Left lung (tissue), 10 donors: ENCODE results near the gene SEL1L. TPM values are rescaled to one million over a fixed set of nuclear protein-coding genes. Genes with fewer than 3 reads are reported as not detected.
A peak's percentile ranks its signal among the peaks of the same experiment; 100 is the strongest.

Experiments used
- ATAC-seq: fragments of 200-7000 bp; cut with Tn5 transposase; one replicate; pipeline ENCODE4 v1.9.1; 2020; ENCODE audit warnings: moderate library complexity
- DNase-seq, 4 donors: peaks; one replicate each; pipeline ENCODE4 v3.0.0-alpha.2; 2013 to 2020
- H3K27ac ChIP-seq, 2 donors: fragments of 200-600 bp; sonication (generic) in 1 of 2; one replicate each; pipeline versions ENCODE4 v1.5.0 to v1.8.0; 2020 to 2021
- H3K27me3 ChIP-seq, 2 donors: fragments of 200-600 bp; sonication (generic) in 1 of 2; one replicate each; pipeline versions ENCODE4 v1.5.0 to v1.8.0; 2020 to 2021
- H3K36me3 ChIP-seq, 2 donors: fragments of 200-600 bp; sonication (generic) in 1 of 2; one replicate each; pipeline versions ENCODE4 v1.5.0 to v1.8.0; 2020 to 2021
- H3K4me1 ChIP-seq, 2 donors: fragments of 200-600 bp; one replicate each; pipeline ENCODE4 v1.8.0; 2021
- H3K4me3 ChIP-seq, 2 donors: fragments of 200-600 bp; sonication (generic) in 1 of 2; one replicate each; pipeline versions ENCODE4 v1.5.0 to v1.8.0; 2020 to 2021; ENCODE audit warnings: mild to moderate bottlenecking in 1 of 2
- H3K9me3 ChIP-seq, 2 donors: fragments of 200-600 bp; sonication (generic) in 1 of 2; one replicate each; pipeline versions ENCODE4 v1.5.0 to v1.8.0; 2020 to 2021
- intact Hi-C, 2 donors: fragments of 100-400 bp; cut with DNase I; formaldehyde crosslinking; loops; one replicate each; pipeline versions ENCODE4 v1.11.2 to v1.14.2; 2022
- polyA plus RNA-seq, 6 donors: library from polyadenylated mRNA; unstranded; fragments of 120-200 nt; gene quantifications; one replicate each; pipeline ENCODE4 v1.2.1, GENCODE V29; 2013; ENCODE audit not compliant: insufficient read length in 6 of 6
- total RNA-seq, 2 donors: library from RNA; stranded (reverse); fragmentation: NEBNext Ultra II Directional; extraction: Animal tissue kit (Norgen Biotek cat#: 25700); gene quantifications; one replicate each; pipeline ENCODE4 v1.2.1, GENCODE V29; 2021
- TF ChIP-seq, protein P1 (sequence below), 2 donors: fragments of 200-600 bp; sonication (generic) in 1 of 2; IDR thresholded peaks; one replicate each; pipeline versions ENCODE4 v1.5.0 to v1.8.0; 2021; ENCODE audit warnings: antibody characterized with exemption in 2 of 2
- donor health status: DM: no; HTN: yes; CAD: no.
- donor health status: DM: no; HTN: no; CAD: no.

Gene SEL1L
- total and polyA plus RNA-seq, 8 donors = 57.7 to 112 (median 63.4) TPM

DNA sequence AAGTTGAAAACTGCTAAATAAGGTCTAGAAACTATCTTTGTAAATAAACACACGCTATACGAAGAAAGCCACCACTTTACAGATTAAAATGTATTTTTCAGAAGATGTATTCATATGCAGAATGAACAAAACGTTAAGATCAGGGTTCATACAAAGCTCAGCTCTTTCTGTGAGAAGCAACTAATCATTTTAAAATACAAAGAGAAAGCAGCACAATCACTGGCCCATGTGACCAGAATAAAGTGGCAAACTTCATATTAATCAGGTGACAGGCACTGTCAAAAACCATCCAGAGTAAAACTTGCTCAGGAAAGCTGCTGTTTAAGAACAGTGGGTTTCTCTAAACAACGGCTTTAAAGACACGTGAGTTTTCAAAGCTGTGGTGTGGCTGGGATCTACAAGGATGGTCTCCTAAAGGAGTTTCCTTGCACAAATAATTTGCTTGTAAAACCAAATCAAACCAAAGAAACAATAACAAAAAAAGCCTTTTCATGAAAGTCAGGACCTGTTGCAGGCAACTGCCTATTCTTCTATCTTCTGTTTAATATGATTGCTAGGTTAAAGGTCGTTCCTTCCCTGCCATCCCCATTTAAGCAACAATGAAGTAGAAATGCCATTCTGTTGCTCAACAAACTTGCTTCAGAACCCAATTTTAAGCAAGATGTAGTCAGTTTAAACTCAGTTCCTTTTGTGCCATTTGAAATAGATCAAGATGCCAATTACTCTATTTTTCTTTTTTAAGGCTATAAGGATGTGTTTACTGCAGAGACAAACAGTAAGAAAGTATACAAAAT lies 22.3 kb downstream of the SEL1L start:
- ATAC-seq = no peak
- TF ChIP-seq, protein P1, sequence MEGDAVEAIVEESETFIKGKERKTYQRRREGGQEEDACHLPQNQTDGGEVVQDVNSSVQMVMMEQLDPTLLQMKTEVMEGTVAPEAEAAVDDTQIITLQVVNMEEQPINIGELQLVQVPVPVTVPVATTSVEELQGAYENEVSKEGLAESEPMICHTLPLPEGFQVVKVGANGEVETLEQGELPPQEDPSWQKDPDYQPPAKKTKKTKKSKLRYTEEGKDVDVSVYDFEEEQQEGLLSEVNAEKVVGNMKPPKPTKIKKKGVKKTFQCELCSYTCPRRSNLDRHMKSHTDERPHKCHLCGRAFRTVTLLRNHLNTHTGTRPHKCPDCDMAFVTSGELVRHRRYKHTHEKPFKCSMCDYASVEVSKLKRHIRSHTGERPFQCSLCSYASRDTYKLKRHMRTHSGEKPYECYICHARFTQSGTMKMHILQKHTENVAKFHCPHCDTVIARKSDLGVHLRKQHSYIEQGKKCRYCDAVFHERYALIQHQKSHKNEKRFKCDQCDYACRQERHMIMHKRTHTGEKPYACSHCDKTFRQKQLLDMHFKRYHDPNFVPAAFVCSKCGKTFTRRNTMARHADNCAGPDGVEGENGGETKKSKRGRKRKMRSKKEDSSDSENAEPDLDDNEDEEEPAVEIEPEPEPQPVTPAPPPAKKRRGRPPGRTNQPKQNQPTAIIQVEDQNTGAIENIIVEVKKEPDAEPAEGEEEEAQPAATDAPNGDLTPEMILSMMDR (IDR thresholded peaks at IDR 0.05) = no peak
- Histone ChIP-seq H3K4me1 (peaks cover 8 to 49% of the 10 kb centered on the region in 2 donors), H3K4me3 (no peak overlapping the region), H3K27ac (peak overlapping the region in 1 of 2 donors; percentile 67), H3K9me3 (no peaks in the 10 kb centered on the region), H3K36me3 (peaks cover 0 to 47% of the 10 kb centered on the region in 2 donors), H3K27me3 (no peaks in the 10 kb centered on the region)
- intact Hi-C loops = no loop called here
- DNase-seq = no peak

DNA sequence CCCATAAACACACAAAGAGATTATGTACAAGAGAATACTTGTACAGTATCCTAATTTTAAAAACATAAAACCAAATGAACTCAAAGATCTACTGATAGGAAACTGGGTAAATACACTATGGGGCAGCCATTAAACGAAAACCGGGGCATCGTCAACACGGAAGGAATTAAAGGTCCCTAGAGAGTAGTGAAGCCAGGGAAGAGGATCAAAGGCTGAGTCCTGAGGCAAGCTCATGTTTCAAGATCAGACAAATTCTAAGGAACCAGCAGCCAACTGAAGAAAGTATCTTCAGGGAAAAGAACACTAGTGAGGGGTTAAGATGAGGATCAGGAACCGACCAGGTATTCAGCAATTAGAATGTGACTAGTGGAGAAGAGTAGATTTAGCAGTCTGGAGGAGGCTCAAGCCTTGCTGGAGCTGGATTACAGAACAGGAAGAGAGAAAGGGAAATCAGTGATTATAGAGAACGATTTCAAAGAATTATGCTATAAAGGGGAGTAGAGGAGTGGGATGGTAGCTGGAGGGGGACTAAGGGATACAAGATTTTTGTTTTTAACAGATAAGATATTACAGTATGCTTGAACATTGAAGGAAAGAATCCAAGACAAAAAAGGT lies 23.7 kb downstream of the SEL1L start:
- no peak for ATAC-seq

DNA sequence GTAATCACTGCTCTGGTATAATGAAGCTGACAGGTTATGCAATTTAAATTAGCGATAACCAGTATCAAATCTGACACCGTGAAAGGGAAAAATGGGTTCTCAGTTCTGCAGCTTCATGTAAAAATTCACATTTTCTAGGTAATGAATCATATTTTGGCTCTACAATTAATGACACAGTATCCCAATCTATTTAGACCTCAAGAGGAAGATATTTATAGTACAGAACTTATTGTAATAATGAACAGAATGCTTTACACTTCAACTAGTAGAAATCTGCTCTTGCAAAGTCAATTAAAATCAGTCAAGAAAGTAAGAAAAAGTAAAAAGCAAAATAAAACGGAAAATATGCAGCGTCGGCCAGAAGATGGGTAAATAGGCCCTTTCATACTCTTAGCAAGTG lies 24.3 kb downstream of the SEL1L start:
- no peak for DNase-seq
- H3K36me3 ChIP-seq = peaks cover 0 to 51% of the 10 kb centered on the region in 2 donors
- H3K9me3 ChIP-seq = no peaks in the 10 kb centered on the region
- no peaks in the 10 kb centered on the region for H3K27me3 ChIP-seq
- no peak for ATAC-seq
- peaks cover 8 to 49% of the 10 kb centered on the region in 2 donors for H3K4me1 ChIP-seq
- TF ChIP-seq, protein P1 (IDR thresholded peaks at IDR 0.05) = no peak
- no peak overlapping the region for H3K27ac ChIP-seq
- intact Hi-C loops = no loop called here
- no peak overlapping the region for H3K4me3 ChIP-seq

More for the DNA sequence above, 23.7 kb downstream of the SEL1L start:
- intact Hi-C loops = no loop called here
- TF ChIP-seq, protein P1 (IDR thresholded peaks at IDR 0.05) = no peak
- Histone ChIP-seq H3K27me3 (no peaks in the 10 kb centered on the region), H3K9me3 (no peaks in the 10 kb centered on the region), H3K27ac (no peak overlapping the region), H3K4me3 (no peak overlapping the region), H3K36me3 (peaks cover 0 to 49% of the 10 kb centered on the region in 2 donors), H3K4me1 (peaks cover 8 to 49% of the 10 kb centered on the region in 2 donors)
- no peak for DNase-seq

DNA sequence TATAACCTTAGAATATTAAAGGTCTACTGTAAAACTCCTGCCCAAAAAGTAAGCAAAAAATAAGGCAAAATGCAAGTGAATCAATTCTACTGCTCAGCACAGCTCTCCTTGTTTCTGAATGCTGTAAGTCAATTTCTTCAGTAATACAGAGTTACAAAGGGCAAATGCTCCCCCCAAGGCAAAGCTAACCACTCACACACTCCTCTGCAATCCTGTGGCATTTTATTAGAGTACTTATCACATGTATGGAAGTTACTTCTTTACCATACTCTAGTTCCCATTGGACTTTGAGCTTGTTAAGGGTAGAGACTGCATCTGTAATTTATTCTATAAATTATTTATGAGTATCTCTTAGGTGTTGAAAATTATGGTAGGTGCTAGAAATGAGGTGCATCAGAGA lies 27.2 kb downstream of the SEL1L start:
- peaks cover 8 to 32% of the 10 kb centered on the region in 2 donors for H3K4me1 ChIP-seq
- no peaks in the 10 kb centered on the region for H3K9me3 ChIP-seq
- intact Hi-C loops = no loop called here
- TF ChIP-seq, protein P1 (IDR thresholded peaks at IDR 0.05) = no peak
- no peak overlapping the region for H3K4me3 ChIP-seq
- peaks cover 0 to 65% of the 10 kb centered on the region in 2 donors for H3K36me3 ChIP-seq
- no peak for DNase-seq
- H3K27ac ChIP-seq = no peak overlapping the region
- no peak for ATAC-seq
- no peaks in the 10 kb centered on the region for H3K27me3 ChIP-seq

DNA sequence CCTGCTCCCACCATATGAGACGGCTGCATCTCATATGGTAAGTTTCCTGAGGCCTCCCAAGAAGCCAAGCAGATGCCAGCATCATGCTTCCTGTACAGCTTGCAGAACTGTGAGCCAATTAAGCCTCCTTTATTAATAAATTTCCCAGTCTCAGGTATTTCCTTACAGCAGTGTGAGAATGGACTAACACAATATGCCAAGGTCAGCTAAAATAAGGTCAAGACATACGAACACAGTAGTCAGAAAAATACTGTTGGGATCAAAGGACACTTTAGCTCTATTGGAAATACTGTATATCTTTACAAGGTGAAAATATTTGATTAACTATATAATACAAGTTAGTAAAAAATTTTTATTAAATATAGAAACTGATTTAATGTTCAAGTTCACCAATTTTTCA lies 28.8 kb downstream of the SEL1L start:
- ATAC-seq = no peak
- DNase-seq = no peak
- Histone ChIP-seq H3K27me3 (no peaks in the 10 kb centered on the region), H3K27ac (no peak overlapping the region), H3K4me3 (no peak overlapping the region), H3K36me3 (peaks cover 0 to 82% of the 10 kb centered on the region in 2 donors), H3K4me1 (peaks cover 2 to 19% of the 10 kb centered on the region in 2 donors), H3K9me3 (no peaks in the 10 kb centered on the region)
- intact Hi-C loops = no loop called here
- TF ChIP-seq, protein P1 (IDR thresholded peaks at IDR 0.05) = no peak
